NB4 (cell line): Measurements from ENCODE around the gene SACS.

Source experiments
- CTCF ChIP-seq: IDR thresholded peaks from one replicate; pipeline ENCODE4 v1.5.1; 2012; ENCODE audit warnings: low read depth, low read length
- POLR2A ChIP-seq: IDR thresholded peaks from 2 replicates; pipeline ENCODE4 v1.6.1; 2011; ENCODE audit warnings: mild to moderate bottlenecking; ENCODE audit not compliant: insufficient read length; ENCODE audit errors: extremely low read depth

- TF ChIP-seq POLR2A (no peak), CTCF (no peak)
Measured at GRCh38 chr13:23330356-23330755, 103.1 kb downstream of the SACS start.
